Panc1 (cell line): ENCODE measurements around the gene INO80D. TPM values are rescaled to one million over a fixed set of nuclear protein-coding genes. Genes with fewer than 3 reads are reported as not detected.

Source experiments
- ATAC-seq: fragments of 200-7000 bp; cut with Tn5 transposase; 2 replicates; pipeline ENCODE4 v1.9.1; 2020; ENCODE audit warnings: mild to moderate bottlenecking, moderate library complexity
- BruUV-seq: library from RNA; stranded (reverse); fragments of 400-500 nt; replicated peaks from 2 replicates; lab custom pipeline; 2021; lab: Mats Ljungman, UMichigan
- CTCF ChIA-PET: fragments of 300-600 bp; sonication (Branson Sonifier 250); formaldehyde crosslinking; loops from one replicate; lab custom pipeline; 2022; ENCODE audit warnings: antibody characterized with exemption; lab: Charles Lee
- POLR2A ChIA-PET: fragments of 300-600 bp; sonication (Branson Sonifier 250); formaldehyde crosslinking; loops from one replicate; lab custom pipeline; 2022; ENCODE audit warnings: antibody characterized with exemption; lab: Charles Lee
- DNase-seq: peaks from one replicate; pipeline ENCODE4 v3.0.0-alpha.2; 2010; ENCODE audit warnings: low read depth, low spot score
- H3K27ac ChIP-seq: 2 replicates; pipeline ENCODE4 v1.5.1; 2011; ENCODE audit warnings: mild to moderate bottlenecking, low read length, inconsistent platforms
- H3K27me3 ChIP-seq: fragments of 200-500 bp; sonication (Bioruptor generic); 2 replicates; pipeline ENCODE4 v1.6.0; 2014; ENCODE audit warnings: low read length, inconsistent platforms; ENCODE audit not compliant: control insufficient read depth, insufficient read depth
- H3K36me3 ChIP-seq: fragments of 200-500 bp; sonication (Bioruptor generic); 2 replicates; pipeline ENCODE4 v1.5.1; 2014; ENCODE audit warnings: inconsistent platforms, mild to moderate bottlenecking, low read length, moderate library complexity; ENCODE audit not compliant: control insufficient read depth, insufficient read depth
- H3K4me1 ChIP-seq: 2 replicates; pipeline ENCODE4 v1.5.1; 2011; ENCODE audit warnings: inconsistent platforms, mild to moderate bottlenecking, low read length, moderate library complexity; ENCODE audit not compliant: control insufficient read depth, insufficient read depth
- H3K4me3 ChIP-seq, 2 experiments: 2 replicates each; pipeline ENCODE4 v1.5.1; 2011 to 2012; ENCODE audit warnings: low read depth in 2 of 2, low read length in 2 of 2, mild to moderate bottlenecking in 2 of 2, inconsistent platforms in 1 of 2, moderate library complexity in 1 of 2
- H3K9me3 ChIP-seq: fragments of 200-500 bp; sonication (Bioruptor generic); 2 replicates; pipeline ENCODE4 v1.5.1; 2014; ENCODE audit warnings: low read depth, mild to moderate bottlenecking, inconsistent platforms, low read length, moderate library complexity; ENCODE audit not compliant: control insufficient read depth, insufficient read depth
- POLR2AphosphoS5 ChIP-seq: IDR thresholded peaks from 2 replicates; pipeline ENCODE4 v1.6.1; 2012; ENCODE audit warnings: mild to moderate bottlenecking, low read depth, low read length, moderate library complexity
- SIN3A ChIP-seq: IDR thresholded peaks from 2 replicates; pipeline ENCODE4 v1.6.1; 2012; ENCODE audit warnings: low read depth, mild to moderate bottlenecking, low read length, moderate library complexity, borderline replicate concordance; ENCODE audit not compliant: insufficient read depth
- TCF7L2 ChIP-seq: IDR thresholded peaks from 2 replicates; pipeline ENCODE4 v1.6.1; 2011; ENCODE audit warnings: mild to moderate bottlenecking, low read depth, low read length, inconsistent platforms
- in situ Hi-C: cut with HindIII; loops from 2 replicates; pipeline ENCODE4 v1.10.0; 2016; ENCODE audit warnings: low sequenced_read_pairs, low pct_unique_long_range_greater_than_20kb
- intact Hi-C: fragments of 100-400 bp; cut with micrococcal nuclease; formaldehyde crosslinking; loops from one replicate; pipeline ENCODE4 v1.10.0; 2022; ENCODE audit not compliant: unreplicated experiment
- total RNA-seq: library from RNA; stranded (reverse); gene quantifications from one replicate; pipeline ENCODE4 v1.2.1, GENCODE V29; 2021; ENCODE audit not compliant: unreplicated experiment
- TF ChIP-seq, protein P1 (sequence below): fragments of 450-650 bp; IDR thresholded peaks from 2 replicates; pipeline ENCODE4 v1.5.1; 2017; ENCODE audit warnings: mild to moderate bottlenecking
- TF ChIP-seq, protein P2 (sequence below), 2 experiments: IDR thresholded peaks; 2 replicates each; pipeline ENCODE4 v1.6.1; 2011 to 2012; ENCODE audit warnings: low read depth in 2 of 2, control low read depth in 1 of 2, low read length in 1 of 2, mild to moderate bottlenecking in 1 of 2, moderate library complexity in 1 of 2; ENCODE audit not compliant: insufficient read depth in 1 of 2

INO80D gene
- total RNA-seq, 1 experiment from 2014 or later = 17.9 TPM

DNA sequence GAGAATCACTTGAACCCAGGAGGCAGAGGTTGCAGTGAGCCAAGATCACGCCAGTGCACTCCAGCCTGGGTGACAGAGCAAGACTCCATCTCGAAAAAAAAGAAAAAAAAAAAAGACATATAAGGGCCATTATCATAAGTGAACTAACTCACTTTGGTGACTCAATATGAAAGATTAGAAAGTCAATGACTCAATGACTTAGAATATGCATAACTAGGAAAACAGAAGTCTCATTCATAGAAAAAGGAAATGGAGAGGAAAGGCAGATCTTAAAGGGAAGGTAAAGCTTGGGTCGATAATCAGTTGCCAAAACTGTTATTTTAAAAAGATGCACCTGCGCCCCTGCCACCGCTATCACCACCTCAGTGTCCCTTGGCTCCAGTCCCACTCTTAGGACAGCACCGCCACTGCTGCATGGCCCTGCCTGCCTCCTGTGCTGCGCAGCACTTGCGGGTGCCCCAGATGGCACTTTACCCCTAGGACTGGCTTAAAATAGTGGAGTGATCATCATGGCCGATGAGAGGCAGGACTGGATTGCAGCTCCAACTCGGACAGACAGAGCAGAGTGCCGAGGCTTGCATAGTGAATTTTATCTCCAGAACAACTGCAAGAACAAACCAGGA, 54.7 kb downstream of the INO80D start:
- no peaks in the 10 kb centered on the region for H3K27me3 ChIP-seq
- POLR2A ChIA-PET = no interaction called here
- no peaks in the 10 kb centered on the region for H3K4me1 ChIP-seq
- ATAC-seq (no peak), DNase-seq (no peak)
- in situ Hi-C loops = no loop called here
- CTCF ChIA-PET = no interaction called here
- intact Hi-C loops = no loop called here
- H3K36me3 ChIP-seq = no peaks in the 10 kb centered on the region
- no peaks in the 10 kb centered on the region for H3K9me3 ChIP-seq
- H3K27ac ChIP-seq = no peak overlapping the region
- no peak overlapping the region for H3K4me3 ChIP-seq
- TF ChIP-seq, protein P1, sequence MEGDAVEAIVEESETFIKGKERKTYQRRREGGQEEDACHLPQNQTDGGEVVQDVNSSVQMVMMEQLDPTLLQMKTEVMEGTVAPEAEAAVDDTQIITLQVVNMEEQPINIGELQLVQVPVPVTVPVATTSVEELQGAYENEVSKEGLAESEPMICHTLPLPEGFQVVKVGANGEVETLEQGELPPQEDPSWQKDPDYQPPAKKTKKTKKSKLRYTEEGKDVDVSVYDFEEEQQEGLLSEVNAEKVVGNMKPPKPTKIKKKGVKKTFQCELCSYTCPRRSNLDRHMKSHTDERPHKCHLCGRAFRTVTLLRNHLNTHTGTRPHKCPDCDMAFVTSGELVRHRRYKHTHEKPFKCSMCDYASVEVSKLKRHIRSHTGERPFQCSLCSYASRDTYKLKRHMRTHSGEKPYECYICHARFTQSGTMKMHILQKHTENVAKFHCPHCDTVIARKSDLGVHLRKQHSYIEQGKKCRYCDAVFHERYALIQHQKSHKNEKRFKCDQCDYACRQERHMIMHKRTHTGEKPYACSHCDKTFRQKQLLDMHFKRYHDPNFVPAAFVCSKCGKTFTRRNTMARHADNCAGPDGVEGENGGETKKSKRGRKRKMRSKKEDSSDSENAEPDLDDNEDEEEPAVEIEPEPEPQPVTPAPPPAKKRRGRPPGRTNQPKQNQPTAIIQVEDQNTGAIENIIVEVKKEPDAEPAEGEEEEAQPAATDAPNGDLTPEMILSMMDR = no peak
- TF ChIP-seq, protein P2, sequence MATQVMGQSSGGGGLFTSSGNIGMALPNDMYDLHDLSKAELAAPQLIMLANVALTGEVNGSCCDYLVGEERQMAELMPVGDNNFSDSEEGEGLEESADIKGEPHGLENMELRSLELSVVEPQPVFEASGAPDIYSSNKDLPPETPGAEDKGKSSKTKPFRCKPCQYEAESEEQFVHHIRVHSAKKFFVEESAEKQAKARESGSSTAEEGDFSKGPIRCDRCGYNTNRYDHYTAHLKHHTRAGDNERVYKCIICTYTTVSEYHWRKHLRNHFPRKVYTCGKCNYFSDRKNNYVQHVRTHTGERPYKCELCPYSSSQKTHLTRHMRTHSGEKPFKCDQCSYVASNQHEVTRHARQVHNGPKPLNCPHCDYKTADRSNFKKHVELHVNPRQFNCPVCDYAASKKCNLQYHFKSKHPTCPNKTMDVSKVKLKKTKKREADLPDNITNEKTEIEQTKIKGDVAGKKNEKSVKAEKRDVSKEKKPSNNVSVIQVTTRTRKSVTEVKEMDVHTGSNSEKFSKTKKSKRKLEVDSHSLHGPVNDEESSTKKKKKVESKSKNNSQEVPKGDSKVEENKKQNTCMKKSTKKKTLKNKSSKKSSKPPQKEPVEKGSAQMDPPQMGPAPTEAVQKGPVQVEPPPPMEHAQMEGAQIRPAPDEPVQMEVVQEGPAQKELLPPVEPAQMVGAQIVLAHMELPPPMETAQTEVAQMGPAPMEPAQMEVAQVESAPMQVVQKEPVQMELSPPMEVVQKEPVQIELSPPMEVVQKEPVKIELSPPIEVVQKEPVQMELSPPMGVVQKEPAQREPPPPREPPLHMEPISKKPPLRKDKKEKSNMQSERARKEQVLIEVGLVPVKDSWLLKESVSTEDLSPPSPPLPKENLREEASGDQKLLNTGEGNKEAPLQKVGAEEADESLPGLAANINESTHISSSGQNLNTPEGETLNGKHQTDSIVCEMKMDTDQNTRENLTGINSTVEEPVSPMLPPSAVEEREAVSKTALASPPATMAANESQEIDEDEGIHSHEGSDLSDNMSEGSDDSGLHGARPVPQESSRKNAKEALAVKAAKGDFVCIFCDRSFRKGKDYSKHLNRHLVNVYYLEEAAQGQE (IDR thresholded peaks at IDR 0.05; ENCODE audit: insufficient read depth in 1 of 2, low read depth in 2 of 2, low read length in 1 of 2) = no peak
- TF ChIP-seq POLR2AphosphoS5 (no peak), TCF7L2 (no peak), SIN3A (no peak)
- no TSS peak for BruUV-seq

DNA sequence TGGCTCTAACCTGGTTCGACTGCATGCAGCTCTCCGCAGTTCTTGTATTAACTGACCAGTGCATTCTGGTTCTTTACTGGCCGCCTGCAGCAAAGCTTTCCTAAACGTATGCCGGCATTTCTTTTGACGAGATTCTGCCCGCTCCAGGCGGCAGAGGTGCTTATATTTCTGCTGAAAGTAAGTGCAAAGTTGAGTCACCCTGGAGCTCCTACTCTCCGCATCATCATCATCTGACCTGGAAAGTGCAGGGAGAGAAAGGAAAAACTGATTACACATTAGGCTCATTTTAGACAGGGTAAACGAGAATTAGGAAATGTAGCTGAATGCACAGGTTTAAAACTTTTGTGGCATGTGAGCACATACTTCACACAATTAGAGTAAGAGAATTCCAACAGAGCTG, 57.9 kb downstream of the INO80D start:
- CTCF ChIA-PET = no interaction called here
- Histone ChIP-seq H3K4me3 (no peak overlapping the region), H3K27ac (no peak overlapping the region), H3K4me1 (no peaks in the 10 kb centered on the region), H3K9me3 (no peaks in the 10 kb centered on the region), H3K27me3 (no peaks in the 10 kb centered on the region), H3K36me3 (no peaks in the 10 kb centered on the region)
- POLR2A ChIA-PET = no interaction called here
- no TSS peak for BruUV-seq
- in situ Hi-C loops (no loop called here), intact Hi-C loops (no loop called here)
- no peak for ATAC-seq
- no peak for DNase-seq
- no peak for TF ChIP-seq SIN3A
- TF ChIP-seq TCF7L2 = no peak
- TF ChIP-seq, protein P1 = no peak
- TF ChIP-seq POLR2AphosphoS5 = no peak
- TF ChIP-seq, protein P2 (IDR thresholded peaks at IDR 0.05; ENCODE audit: insufficient read depth in 1 of 2, low read depth in 2 of 2, low read length in 1 of 2) = no peak
